GM21528 (cell line): ENCODE measurements around the gene JAGN1.
"Not testable (repeated sequence)": the region's sequence is repeated elsewhere in the genome, so short reads cannot be mapped to it uniquely, and the experiment has no call there.

Experiments
- ATAC-seq: cut with Tn5 transposase; IDR thresholded peaks from one replicate; pipeline ENCODE4 v1.9.1; 2021; ENCODE audit warnings: mild to moderate bottlenecking, moderate library complexity; ENCODE audit not compliant: unreplicated experiment, low FRiP score

JAGN1 gene

GRCh38 chr3:9896755-9897407 is 6.5 kb downstream of the JAGN1 start:
- ATAC-seq: not testable (repeated sequence)

- ATAC-seq: no peak
Measured at GRCh38 chr3:9897408-9898372, 7.3 kb downstream of the JAGN1 start.

GRCh38 chr3:9898467-9899241 is 8.2 kb downstream of the JAGN1 start:
- ATAC-seq: no peak

DNA sequence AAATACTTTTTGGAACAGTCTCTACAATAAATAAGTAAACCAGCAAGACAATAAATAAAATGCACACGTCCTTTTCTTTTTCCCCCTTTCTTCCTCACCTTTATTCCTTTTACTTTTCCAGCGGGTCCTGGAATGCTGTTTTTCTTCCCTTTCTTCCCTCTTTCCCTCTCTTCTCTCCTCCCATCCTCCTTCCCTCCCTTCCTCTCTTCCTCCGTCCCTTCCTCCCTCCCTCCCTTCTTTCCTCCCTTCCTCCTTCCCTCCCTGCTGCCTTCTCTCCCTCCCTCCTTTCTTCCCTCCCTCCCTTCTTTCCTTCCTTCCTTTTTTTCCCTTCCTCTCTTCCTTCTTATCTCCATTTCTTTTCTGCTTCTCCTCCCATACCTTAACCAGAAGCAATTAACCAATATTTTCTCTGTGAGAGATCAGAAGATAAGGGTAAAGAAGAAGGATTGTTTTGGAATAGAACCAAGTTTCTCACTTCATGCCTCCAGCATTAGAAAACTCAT is 8.9 kb downstream of the JAGN1 start:
- ATAC-seq: no peak

DNA sequence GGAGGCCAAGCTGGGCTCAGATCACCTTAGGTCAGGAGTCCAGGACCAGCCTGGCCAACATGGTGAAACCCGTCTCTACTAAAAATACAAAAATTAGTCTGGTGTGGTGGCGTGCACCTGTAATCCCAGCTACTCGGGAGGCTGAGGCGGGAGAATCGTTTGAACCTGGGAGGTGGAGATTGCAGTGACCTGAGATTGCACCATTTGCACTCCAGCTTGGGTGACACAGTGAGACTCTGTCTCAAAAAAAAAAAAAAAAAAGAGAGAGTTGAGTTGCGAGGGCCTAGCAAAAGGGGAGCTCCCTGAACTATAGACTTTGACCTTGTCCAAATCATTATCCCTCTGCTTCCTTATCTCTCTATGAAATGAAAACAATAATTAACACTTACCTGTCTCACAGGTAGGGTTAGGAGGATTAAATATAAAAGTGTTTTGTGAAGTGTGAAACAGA is 10.6 kb downstream of the JAGN1 start:
- not testable (repeated sequence) for ATAC-seq

DNA sequence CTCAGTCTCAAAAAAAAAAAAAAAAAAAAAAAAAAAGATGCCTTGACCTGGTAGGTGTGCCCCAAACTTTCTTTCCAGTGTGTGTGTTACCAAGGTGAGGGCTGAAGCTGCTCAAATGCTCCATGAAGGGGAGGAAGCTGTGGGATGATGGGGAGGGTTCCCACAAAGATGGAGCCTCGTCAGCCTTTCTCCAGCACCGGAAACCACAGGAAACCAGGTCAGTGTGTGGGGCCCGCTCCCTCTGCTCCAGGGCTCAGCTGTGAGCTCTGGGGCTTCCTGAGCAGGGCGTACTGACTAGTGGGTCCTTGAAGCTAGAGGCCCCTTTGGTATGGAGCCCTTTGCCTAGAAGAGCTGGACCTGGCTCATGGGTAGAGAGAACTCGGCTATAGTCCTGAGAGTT is 11.6 kb downstream of the JAGN1 start:
- ATAC-seq: no peak

- ATAC-seq: no peak
Measured at GRCh38 chr3:9902372-9903237, 12.2 kb downstream of the JAGN1 start, which contains the start of gene IL17RE. Gene IL17RE (plus strand): TSS chr3:9902848. CDS start chr3:9902933, 85 bp downstream.

- ATAC-seq: no peak
Measured at GRCh38 chr3:9903238-9903624, 12.8 kb downstream of the JAGN1 start.

DNA sequence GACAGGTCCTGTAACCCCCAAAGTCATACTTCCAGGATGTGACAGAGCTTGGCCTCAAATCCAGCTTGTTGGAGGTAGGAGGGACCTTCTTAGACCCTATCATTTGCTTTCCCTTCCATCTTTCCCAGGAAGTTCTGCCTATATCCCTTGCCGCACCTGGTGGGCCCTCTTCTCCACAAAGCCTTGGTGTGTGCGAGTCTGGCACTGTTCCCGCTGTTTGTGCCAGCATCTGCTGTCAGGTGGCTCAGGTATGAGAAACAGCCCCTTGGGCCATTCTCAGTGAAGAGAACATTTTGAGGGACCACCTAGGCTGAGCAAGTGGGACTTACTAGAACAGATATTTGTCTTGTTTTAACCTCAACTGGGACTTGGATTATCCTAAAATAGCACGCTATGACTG is 13.5 kb downstream of the JAGN1 start:
- ATAC-seq: no peak

DNA sequence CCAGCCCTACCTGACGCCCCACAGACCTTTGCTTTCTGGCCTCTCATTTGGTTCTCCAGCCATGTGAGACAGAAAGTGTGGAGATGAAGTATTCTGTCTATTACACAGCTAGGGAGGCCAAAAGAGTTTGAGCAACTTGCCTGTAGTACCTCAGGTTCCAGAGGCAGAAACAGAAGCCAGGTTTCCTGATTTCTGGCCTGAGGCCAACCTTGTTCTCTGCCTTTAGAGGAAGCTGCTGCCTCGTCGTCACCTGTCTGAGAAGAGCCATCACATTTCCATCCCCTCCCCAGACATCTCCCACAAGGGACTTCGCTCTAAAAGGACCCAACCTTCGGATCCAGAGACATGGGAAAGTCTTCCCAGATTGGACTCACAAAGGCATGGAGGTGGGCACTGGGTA is 16.1 kb downstream of the JAGN1 start:
- no peak for ATAC-seq

GRCh38 chr3:9908286-9908685 is 17.9 kb downstream of the JAGN1 start:
- ATAC-seq: no peak

DNA sequence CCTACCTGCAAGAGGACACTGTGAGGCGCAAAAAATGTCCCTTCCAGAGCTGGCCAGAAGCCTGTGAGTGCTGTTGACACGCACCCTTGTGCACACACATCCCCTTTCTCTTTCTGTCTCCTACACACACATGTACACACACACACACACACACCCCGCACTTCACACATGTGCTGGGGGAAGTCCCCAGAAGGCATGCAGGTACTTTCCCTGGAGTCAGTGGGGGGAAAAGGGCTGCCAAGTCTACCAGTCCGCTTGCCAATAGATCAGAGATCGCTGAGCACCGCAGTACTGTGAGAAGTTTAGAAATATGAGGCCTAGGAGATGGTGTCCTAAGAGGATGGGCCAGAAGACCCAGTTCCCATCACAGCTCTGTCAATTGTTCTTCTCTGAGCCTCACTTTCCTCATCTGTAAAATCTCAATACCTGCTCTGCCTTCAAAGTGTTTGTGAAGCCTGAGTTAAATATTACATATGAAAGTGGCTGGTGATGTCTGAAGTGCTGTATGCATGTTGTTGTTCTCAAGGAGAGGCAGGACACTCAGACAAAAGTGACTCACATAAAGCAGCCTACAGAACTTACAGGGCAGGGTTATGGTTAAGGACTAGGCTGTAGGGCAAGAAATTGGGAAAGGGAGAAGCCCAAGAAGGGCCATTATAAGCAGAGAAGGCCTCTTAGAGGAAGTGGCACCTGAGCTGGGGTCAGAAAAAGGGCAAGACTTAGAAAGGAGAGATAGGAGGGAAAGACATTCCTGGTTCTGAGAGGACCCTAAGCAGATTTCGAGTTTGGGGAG is 19.0 kb downstream of the JAGN1 start:
- ATAC-seq: no peak

DNA sequence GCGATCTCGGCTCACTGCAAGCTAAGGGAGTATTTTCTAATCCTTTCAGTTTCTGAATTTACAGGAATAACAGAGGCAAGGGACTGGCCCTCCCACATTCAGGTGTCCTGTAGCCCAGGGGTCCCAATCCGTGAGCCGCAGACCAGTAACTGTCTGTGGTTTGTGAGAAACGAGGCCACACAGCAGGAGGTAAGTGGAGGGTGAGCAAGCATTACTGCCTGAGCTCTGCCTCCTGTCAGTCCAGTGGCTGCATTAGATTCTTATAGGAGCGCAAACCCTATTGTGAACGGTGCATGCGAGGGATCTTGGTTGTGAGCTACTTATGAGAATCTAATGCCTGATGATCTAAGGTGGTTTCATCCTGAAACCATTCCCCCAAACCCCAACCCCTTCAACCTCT is 21.5 kb downstream of the JAGN1 start:
- ATAC-seq: no peak

DNA sequence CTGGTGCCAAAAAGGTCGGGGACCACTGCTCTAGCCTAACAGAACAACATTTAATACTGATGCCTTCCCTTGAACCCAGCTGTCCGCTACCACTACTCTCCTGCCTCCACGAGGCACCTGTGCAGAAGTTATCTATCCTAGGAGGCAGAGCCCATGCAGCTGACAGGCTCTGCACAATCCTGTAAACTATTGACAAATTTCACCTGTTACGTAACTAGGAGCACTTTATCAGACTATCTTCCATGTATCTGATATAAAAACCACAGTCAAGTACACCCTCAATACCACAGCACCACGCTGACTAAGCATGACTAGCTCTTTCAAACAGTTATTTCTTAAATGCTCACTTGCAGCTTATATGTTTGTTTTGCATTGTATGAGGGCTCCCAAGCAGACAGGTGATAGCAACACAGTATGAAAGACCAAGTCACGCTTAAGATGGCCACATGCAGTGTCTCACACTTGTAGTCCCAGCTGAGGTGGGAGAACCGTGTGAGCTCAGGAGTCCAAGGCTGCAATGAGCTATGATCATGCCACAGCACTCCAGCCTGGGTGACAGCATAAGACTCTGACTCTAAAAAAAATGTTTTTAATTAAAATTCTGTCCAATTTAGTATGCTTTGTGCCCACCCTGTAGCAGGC is 22.0 kb downstream of the JAGN1 start:
- ATAC-seq: no peak

GRCh38 chr3:9913601-9914000 is 23.2 kb downstream of the JAGN1 start:
- no peak for ATAC-seq

GRCh38 chr3:9914011-9914410 is 23.6 kb downstream of the JAGN1 start:
- no peak for ATAC-seq

GRCh38 chr3:9914559-9915253 is 24.3 kb downstream of the JAGN1 start:
- ATAC-seq: no peak
